ENCODE results near the gene GALNT8. TPM values are rescaled to one million over a fixed set of nuclear protein-coding genes. Genes with fewer than 3 reads are reported as not detected.
A peak's percentile ranks its signal among the peaks of the same experiment; 100 is the strongest.

The GALNT8 gene
- total RNA-seq, 4 donors from 2014 or later, result 0.98 to 2.7 (median 1.5) TPM

GRCh38 chr12:4723226-4723625 lies 3.0 kb downstream of the GALNT8 start:
- H3K27ac ChIP-seq (replicated peaks in 1 of 4), result no peak overlapping the region
- TF ChIP-seq CTCF (IDR thresholded peaks at IDR 0.05), result no peak
- TF ChIP-seq POLR2A (IDR thresholded peaks at IDR 0.05; ENCODE audit: low read depth), result no peak
- TF ChIP-seq EP300 (IDR thresholded peaks at IDR 0.05), result no peak
- no peak for TF ChIP-seq POLR2AphosphoS5 (IDR thresholded peaks at IDR 0.05)
- peak; percentile 68 for DNase-seq (ENCODE audit: extremely low spot score)
- 96% methylated on average over 3 of the region's 3 CpGs for WGBS
- H3K9me3 ChIP-seq, result no peaks in the 10 kb centered on the region
- H3K4me3 ChIP-seq, result no peak overlapping the region
- peaks cover 0 to 7% (median 0%) of the 10 kb centered on the region in 4 donors for H3K27me3 ChIP-seq
- no peaks in the 10 kb centered on the region for H3K36me3 ChIP-seq
- intact Hi-C loops (cut with DNase I), result no loop called here
- H3K4me1 ChIP-seq, result no peaks in the 10 kb centered on the region

GRCh38 chr12:4725057-4725456 lies 4.9 kb downstream of the GALNT8 start:
- Histone ChIP-seq H3K9me3 (no peaks in the 10 kb centered on the region), H3K27me3 (peaks cover 0 to under 1% (median 0%) of the 10 kb centered on the region in 4 donors), H3K27ac (replicated peaks in 1 of 4) (no peak overlapping the region), H3K36me3 (no peaks in the 10 kb centered on the region), H3K4me3 (no peak overlapping the region), H3K4me1 (no peaks in the 10 kb centered on the region)
- DNase-seq (ENCODE audit: extremely low spot score), result no peak
- intact Hi-C loops (cut with DNase I), result no loop called here
- no peak for TF ChIP-seq EP300 (IDR thresholded peaks at IDR 0.05)
- TF ChIP-seq POLR2A (IDR thresholded peaks at IDR 0.05; ENCODE audit: low read depth), result no peak
- TF ChIP-seq CTCF (IDR thresholded peaks at IDR 0.05), result no peak
- no peak for TF ChIP-seq POLR2AphosphoS5 (IDR thresholded peaks at IDR 0.05)
- 84% methylated on average over 3 of the region's 3 CpGs for WGBS

- DNase-seq (ENCODE audit: extremely low spot score), result no peak
- H3K27me3 ChIP-seq, result no peaks in the 10 kb centered on the region
- H3K36me3 ChIP-seq, result no peaks in the 10 kb centered on the region
- H3K27ac ChIP-seq (replicated peaks in 1 of 4), result no peak overlapping the region
- no peaks in the 10 kb centered on the region for H3K4me1 ChIP-seq
- 71% methylated on average over 4 of the region's 4 CpGs for WGBS
- TF ChIP-seq POLR2AphosphoS5 (IDR thresholded peaks at IDR 0.05) (no peak), CTCF (IDR thresholded peaks at IDR 0.05) (no peak), EP300 (IDR thresholded peaks at IDR 0.05) (no peak), POLR2A (IDR thresholded peaks at IDR 0.05; ENCODE audit: low read depth) (no peak)
- H3K9me3 ChIP-seq, result no peaks in the 10 kb centered on the region
- intact Hi-C loops (cut with DNase I), result no loop called here
- no peak overlapping the region for H3K4me3 ChIP-seq
Observed at GRCh38 chr12:4734625-4735340, 14.6 kb downstream of the GALNT8 start.

GRCh38 chr12:4736091-4736490 lies 15.9 kb downstream of the GALNT8 start:
- DNase-seq (ENCODE audit: extremely low spot score), result no peak
- WGBS, result 68% methylated on average over 1 of the region's 1 CpG
- H3K4me3 ChIP-seq, result no peak overlapping the region
- no peaks in the 10 kb centered on the region for H3K27me3 ChIP-seq
- H3K9me3 ChIP-seq, result no peaks in the 10 kb centered on the region
- intact Hi-C loops (cut with DNase I), result no loop called here
- H3K27ac ChIP-seq (replicated peaks in 1 of 4), result no peak overlapping the region
- TF ChIP-seq EP300 (IDR thresholded peaks at IDR 0.05) (no peak), CTCF (IDR thresholded peaks at IDR 0.05) (no peak), POLR2AphosphoS5 (IDR thresholded peaks at IDR 0.05) (no peak), POLR2A (IDR thresholded peaks at IDR 0.05; ENCODE audit: low read depth) (no peak)
- H3K36me3 ChIP-seq, result no peaks in the 10 kb centered on the region
- no peaks in the 10 kb centered on the region for H3K4me1 ChIP-seq

GRCh38 chr12:4738541-4738940 lies 18.3 kb downstream of the GALNT8 start:
- no peak for DNase-seq (ENCODE audit: extremely low spot score)
- intact Hi-C loops (cut with DNase I), result no loop called here
- H3K27ac ChIP-seq (replicated peaks in 1 of 4), result no peak overlapping the region
- WGBS, result 86% methylated on average over 4 of the region's 4 CpGs
- no peaks in the 10 kb centered on the region for H3K9me3 ChIP-seq
- TF ChIP-seq POLR2A (IDR thresholded peaks at IDR 0.05; ENCODE audit: low read depth), result no peak
- H3K36me3 ChIP-seq, result no peaks in the 10 kb centered on the region
- no peaks in the 10 kb centered on the region for H3K27me3 ChIP-seq
- no peaks in the 10 kb centered on the region for H3K4me1 ChIP-seq
- no peak overlapping the region for H3K4me3 ChIP-seq

Measured in esophagus muscularis mucosa (tissue), 4 donors.